UCSD-AML1 (cell line): ENCODE results near the gene LAG3.

Experiments
- DNase-seq: peaks from one replicate; lab custom pipeline; 2025; ENCODE audit not compliant: unreplicated experiment; lab: John Stamatoyannopoulos, UW

LAG3 gene

DNA sequence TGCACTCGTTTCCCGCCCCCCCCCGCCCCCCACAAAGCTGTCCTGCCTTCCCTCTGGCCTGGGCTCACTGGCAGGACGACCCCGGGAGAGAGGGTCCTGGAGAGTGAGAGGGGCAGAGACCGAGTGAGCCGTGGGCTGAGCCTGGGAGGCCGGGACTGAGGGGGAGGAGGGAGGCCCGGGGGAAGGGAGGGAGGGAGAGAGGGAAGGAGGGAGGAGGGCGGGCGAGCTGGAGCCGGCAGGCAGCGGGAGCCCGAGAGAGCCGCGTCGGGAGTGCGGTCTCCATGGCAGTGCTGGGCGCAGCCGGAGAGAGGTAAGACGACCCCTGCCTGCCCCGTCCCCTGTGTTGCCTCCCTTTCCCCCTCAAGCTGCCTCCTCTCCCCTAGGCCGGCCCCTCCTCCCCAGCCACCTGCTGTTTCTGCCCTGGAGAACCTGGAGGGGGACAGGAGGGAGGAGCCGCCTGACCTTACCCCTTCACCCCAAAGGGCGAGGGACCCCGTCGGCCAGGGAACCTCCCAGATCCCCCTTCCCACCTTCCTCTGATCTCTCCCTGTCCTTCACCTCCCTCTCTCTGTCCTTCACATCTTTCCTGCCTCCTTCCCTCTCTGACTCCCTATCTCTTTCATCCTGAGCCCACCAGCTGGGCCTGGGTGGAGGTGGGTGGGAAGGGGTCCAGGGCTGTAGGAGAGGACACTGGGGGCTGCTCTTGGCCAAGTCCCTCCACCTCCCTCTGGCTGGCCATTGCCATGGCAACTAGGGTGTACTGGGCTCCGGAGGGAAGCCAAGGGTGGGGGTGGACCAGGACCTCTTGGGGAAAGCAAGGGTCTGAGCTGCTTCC is 49.5 kb downstream of the LAG3 start, which contains the start of gene GPR162:
GPR162 (plus strand) TSS at position 231 of the 835 bp plus-strand sequence. CDS start 2,078 bp downstream, outside the sequence.
- DNase-seq = peak; percentile 76

DNA sequence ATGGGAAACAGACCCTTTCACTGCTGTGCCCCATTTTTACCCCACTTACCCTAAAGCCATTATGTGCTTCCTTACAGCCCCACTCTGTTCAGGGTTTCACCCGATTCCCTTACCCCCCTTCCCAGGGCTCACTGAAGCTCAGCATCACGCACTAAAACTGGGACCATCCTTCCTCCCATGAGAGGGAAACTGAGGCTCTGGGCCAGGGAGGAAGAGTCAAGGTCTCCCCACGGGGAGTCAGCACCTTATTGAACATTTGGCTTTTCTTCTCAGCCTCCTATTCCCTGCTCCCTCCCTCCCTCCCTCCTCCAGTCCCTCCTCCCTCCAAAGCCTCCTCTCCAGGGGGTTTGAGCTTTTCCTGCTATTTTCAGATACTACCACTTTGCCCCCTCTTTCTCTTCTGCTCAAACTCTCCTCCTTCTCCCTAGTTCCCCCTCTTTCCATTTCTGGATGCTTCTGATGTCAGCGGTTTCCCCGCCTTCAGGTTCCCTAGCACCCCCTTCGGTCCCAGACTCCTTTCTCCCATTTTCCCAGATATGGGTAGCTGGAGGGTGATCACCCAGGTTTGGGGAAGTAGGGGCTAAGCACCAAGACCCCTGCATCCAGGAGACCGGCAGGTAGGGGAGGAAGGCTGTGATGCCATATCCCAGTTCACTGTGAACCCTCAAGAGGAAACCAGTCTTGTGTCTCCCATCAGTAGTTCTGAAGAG is 50.3 kb downstream of the LAG3 start:
- DNase-seq = no peak

DNA sequence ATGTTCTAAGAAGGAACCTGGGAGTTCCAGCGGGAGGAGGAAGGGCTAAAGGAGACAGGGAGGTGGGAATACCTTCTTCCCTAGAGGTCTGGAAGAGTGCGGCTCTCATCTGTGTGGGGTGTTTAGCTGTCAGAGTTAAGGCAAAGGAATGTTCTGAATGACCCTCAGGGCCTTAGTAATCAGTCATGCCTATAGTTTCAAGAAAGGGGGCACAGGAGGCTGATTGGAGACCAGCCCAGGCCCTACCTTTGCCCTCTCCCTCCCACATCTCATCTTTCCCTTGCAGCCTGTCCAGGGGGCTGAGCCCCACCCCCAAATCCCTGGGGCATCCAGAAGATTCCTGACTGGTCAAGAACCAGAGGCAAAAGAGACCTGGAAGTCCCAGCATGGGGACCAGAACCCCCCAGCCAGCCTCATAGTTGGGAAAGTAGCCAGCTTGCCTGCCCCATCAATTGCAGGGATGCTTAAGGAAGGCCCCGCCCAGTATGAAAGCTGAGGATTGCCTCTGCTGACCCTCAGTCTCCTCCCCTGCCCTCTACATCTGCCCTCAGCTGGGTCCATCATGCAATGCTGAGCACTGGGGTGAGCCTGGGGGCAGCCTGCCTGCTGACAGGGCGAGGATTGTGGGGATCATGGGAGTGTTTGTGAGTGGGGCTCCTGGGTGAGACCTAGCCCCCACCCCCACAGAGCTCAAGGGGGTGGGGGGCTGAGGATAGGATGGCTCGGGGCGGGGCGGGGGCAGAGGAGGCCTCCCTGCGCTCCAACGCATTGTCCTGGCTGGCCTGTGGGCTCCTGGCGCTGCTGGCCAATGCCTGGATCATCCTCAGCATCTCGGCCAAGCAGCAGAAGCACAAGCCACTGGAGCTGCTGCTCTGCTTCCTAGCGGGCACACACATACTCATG is 51.1 kb downstream of the LAG3 start:
- no peak for DNase-seq

DNA sequence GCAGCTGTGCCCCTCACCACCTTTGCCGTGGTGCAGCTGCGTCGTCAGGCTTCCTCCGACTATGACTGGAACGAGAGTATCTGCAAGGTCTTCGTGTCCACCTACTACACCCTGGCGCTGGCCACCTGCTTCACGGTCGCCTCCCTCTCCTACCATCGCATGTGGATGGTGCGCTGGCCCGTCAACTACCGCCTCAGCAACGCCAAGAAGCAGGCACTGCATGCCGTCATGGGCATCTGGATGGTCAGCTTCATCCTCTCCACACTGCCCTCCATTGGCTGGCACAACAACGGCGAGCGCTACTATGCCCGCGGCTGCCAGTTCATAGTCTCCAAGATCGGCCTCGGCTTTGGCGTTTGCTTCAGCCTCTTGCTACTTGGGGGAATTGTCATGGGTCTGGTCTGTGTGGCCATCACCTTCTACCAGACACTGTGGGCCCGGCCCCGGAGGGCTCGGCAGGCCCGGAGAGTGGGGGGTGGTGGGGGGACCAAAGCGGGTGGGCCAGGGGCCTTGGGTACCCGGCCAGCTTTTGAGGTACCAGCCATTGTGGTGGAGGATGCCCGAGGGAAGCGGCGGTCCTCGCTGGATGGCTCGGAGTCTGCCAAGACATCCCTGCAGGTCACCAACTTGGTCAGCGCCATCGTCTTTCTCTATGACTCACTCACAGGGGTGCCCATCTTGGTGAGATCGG is 51.9 kb downstream of the LAG3 start:
- no peak for DNase-seq

DNA sequence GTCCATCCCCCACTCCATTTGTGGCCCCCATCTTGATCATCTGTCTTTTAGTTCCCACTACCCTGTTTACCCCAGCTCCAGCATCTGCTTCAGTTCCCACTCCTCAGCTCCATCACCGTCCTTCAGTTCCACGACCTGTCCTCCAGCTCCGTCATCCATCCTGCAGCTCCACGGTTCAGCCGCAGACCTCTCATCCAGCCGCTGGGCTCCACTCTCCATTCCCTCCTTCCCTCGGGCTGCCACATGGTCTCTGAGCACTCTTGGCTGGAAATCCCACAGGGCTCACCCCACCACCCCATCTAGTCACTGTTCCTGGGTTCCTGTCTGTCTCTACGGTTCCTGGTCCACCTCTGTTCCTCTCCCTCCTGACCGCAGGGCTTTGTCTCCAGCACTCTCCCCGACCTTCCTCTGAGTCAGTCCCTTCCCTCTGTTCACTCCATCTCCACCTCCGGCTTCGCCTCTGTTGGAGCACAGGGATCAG is 52.6 kb downstream of the LAG3 start:
- DNase-seq = no peak

DNA sequence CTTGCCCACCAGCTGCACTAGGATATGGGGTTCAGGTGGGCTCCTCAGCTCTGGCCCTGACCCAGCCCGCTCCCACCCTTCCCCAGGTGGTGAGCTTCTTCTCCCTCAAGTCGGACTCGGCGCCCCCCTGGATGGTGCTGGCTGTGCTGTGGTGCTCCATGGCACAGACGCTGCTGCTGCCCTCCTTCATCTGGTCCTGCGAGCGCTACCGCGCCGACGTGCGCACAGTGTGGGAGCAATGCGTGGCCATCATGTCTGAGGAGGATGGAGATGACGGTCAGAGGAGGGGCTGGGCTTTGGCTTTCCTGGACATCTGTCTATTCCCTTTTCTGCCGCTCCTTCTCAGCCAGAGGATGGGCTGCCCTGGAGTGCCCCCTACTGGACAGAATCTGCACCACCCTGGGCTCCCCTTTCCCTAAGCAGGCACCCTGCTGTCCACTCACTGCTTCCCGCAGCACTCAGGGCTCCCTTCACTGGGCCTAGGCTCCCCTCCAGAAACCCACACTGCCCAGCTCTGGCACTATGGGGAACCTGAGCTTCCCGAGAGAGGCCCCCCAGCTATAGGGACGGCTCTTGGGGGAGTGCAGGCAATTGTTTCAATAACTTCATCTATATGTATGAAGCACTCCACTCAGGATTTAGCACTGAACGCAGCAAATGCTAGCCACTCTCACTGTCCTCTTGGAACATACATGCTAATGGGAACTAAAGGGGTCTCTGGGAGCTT is 53.2 kb downstream of the LAG3 start:
- DNase-seq = peak; percentile 85

DNA sequence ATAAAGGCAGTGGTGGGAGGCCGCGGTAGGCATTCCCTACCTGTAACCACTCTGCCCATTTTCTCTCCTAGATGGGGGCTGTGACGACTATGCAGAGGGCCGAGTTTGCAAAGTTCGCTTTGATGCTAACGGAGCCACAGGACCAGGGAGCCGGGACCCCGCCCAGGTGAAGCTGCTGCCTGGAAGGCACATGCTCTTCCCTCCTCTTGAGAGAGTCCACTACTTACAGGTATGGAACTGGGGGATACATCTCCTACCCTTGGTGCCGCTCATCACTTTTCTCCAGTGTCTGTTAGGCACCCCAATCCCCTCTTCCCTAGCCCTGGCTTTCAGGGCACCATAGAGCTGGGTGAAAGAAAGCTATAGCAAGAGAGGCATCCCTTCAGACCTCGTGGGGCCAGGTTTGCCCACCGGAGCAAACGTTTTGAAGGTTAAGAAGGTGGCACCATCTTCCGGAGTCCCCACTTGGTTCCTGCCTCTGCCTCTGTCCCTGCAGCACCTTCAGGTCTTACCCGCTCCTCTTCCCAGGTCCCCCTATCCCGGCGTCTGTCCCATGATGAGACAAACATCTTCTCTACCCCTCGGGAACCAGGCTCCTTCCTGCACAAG is 53.9 kb downstream of the LAG3 start:
- no peak for DNase-seq

DNA sequence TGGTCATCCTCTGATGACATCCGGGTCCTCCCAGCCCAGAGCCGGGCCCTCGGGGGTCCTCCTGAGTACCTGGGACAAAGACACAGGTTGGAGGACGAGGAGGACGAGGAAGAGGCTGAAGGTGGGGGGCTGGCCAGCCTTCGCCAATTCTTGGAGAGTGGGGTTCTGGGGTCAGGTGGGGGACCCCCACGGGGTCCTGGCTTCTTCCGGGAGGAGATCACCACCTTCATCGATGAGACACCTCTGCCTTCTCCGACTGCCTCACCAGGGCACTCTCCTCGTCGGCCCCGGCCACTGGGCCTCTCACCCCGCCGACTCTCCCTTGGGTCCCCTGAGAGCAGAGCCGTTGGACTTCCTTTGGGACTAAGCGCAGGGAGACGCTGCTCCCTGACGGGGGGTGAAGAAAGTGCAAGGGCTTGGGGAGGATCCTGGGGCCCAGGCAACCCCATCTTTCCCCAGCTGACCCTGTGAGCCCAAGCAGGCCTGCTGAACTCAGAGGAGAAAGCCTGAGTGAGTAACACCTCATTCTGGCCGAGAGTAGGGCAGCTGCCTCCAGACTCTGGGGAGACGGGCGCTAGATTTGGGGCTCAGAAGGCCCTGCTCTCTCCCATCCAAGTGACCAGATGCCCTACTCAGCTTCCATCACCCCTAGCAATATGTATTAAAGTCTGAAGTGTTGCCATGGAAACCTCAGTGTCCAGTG is 54.6 kb downstream of the LAG3 start:
- DNase-seq = no peak

DNA sequence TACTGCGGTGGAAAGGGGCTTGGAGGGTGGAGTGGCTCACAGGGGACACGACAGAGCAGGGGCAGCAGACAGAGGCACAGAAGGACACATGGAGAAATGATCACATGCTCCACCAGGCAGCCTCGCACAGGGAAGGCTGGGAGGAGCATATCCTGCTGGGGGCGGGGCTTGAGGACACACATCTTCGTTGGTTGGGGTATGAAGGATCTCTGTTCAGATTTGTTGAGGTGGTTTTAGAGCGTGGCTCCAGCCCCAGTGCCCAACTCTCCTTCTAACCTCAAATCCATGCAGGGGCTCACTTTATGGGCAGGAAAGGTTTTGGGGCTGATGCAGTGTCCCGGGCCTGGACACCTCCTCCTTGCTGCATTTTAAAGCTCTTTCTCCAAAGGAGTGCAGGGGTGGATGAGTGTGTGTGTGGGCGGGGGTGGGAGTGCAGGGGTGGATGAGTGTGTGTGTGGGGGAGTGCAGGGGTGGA is 55.2 kb downstream of the LAG3 start:
- peak; percentile 75 for DNase-seq
